A549 (cell line): ENCODE data around the gene ABLIM1. TPM values are rescaled to one million over a fixed set of nuclear protein-coding genes. Genes with fewer than 3 reads are reported as not detected.

Experiments used
- ATAC-seq, 2 experiments: fragments of 200-7000 bp in 1 of 2; fragments of >200 bp in 1 of 2; cut with Nextera tagmentation in 1 of 2; cut with Tn5 transposase in 1 of 2; 3 replicates each; pipeline versions ENCODE4 v1.8.0 to v1.9.1; 2018 to 2020; ENCODE audit warnings: mild to moderate bottlenecking in 1 of 2, moderate library complexity in 1 of 2
- CTCF ChIA-PET: fragments of 300-600 bp; sonication (Branson Sonifier 250); formaldehyde crosslinking; extraction: SDS; loops from one replicate; lab custom pipeline; 2021; ENCODE audit warnings: antibody characterized with exemption, inconsistent platforms; lab: Yijun Ruan, JAX
- POLR2A ChIA-PET: fragments of 350-600 bp; formaldehyde crosslinking; extraction: SDS; loops from one replicate; lab custom pipeline; 2021; ENCODE audit warnings: antibody characterized with exemption, inconsistent platforms; lab: Yijun Ruan, JAX
- DNase-seq, 2 experiments: peaks; one replicate each; pipeline versions ENCODE4 v3.0.0 to v3.0.0-alpha.2; 2011 to 2016; ENCODE audit warnings: low read depth in 1 of 2, low spot score in 1 of 2
- FAIRE-seq: peaks from 2 replicates; lab custom pipeline; 2011; peaks lifted over from hg19 to GRCh38; lab: Jason Lieb, UNC
- H3K27ac ChIP-seq, 2 experiments: fragments of >200 bp; sonication (Bioruptor Twin); formaldehyde crosslinking; 3 replicates each; pipeline ENCODE4 v1.5.1; 2016 to 2017
- H3K4me1 ChIP-seq: fragments of >200 bp; sonication (Bioruptor Twin); formaldehyde crosslinking; 3 replicates; pipeline ENCODE4 v1.6.1; 2016
- H3K4me2 ChIP-seq: fragments of >200 bp; sonication (Bioruptor Twin); formaldehyde crosslinking; 3 replicates; pipeline ENCODE4 v1.6.1; 2016
- H3K4me3 ChIP-seq: fragments of >200 bp; sonication (Bioruptor Twin); formaldehyde crosslinking; 3 replicates; pipeline ENCODE4 v1.5.1; 2016
- H3K9me3 ChIP-seq: fragments of >200 bp; sonication (Bioruptor Twin); formaldehyde crosslinking; 3 replicates; pipeline ENCODE4 v1.6.1; 2016
- BHLHE40 ChIP-seq: IDR thresholded peaks from 2 replicates; pipeline ENCODE4 v1.6.1; 2012; ENCODE audit warnings: low read depth, low read length, inconsistent platforms
- CBX2 ChIP-seq: fragments of 200-600 bp; sonication (generic); IDR thresholded peaks from 2 replicates; pipeline ENCODE4 v1.6.1; 2016; ENCODE audit warnings: low read depth, mild to moderate bottlenecking, borderline replicate concordance
- CBX8 ChIP-seq: fragments of 200-600 bp; sonication (generic); IDR thresholded peaks from 2 replicates; pipeline ENCODE4 v1.6.1; 2016
- CEBPB ChIP-seq, 2 experiments: fragments of >200 bp in 1 of 2; sonication (Bioruptor Twin) in 1 of 2; formaldehyde crosslinking in 1 of 2; IDR thresholded peaks; 2 replicates each; pipeline ENCODE4 v1.6.1; 2012 to 2016
- EHMT2 ChIP-seq: fragments of 200-600 bp; sonication (generic); IDR thresholded peaks from 2 replicates; pipeline ENCODE4 v1.6.1; 2016; ENCODE audit warnings: antibody characterized with exemption, low read depth, mild to moderate bottlenecking, moderate library complexity
- ESRRA ChIP-seq: fragments of 150-350 bp; IDR thresholded peaks from 2 replicates; pipeline ENCODE4 v1.6.1; 2014; ENCODE audit warnings: mild to moderate bottlenecking, low read length, borderline replicate concordance
- FOSL2 ChIP-seq, 2 experiments: fragments of 450-650 bp in 1 of 2; fragments of >200 bp in 1 of 2; sonication (Bioruptor Twin) in 1 of 2; formaldehyde crosslinking; IDR thresholded peaks; 2 replicates each; pipeline versions ENCODE4 v1.5.0 to v1.6.1; 2016 to 2020; ENCODE audit warnings: mild to moderate bottlenecking in 1 of 2, moderate library complexity in 1 of 2
- HEYL ChIP-seq: fragments of 250-450 bp; sonication (Bioruptor Pico); IDR thresholded peaks from 2 replicates; pipeline ENCODE4 v1.8.0; 2021; ENCODE audit warnings: mild to moderate bottlenecking, moderate library complexity
- HOXB13 ChIP-seq: fragments of 250-450 bp; sonication (Bioruptor Pico); IDR thresholded peaks from 2 replicates; pipeline ENCODE4 v1.5.0; 2020; ENCODE audit warnings: low read depth, mild to moderate bottlenecking, moderate library complexity
- HOXB5 ChIP-seq: fragments of 250-450 bp; sonication (Bioruptor Pico); IDR thresholded peaks from 2 replicates; pipeline ENCODE4 v1.5.0; 2020; ENCODE audit warnings: mild to moderate bottlenecking, moderate library complexity
- JUN ChIP-seq, 2 experiments: fragments of >200 bp; sonication (Bioruptor Twin); formaldehyde crosslinking; IDR thresholded peaks; 2 replicates in 1 of 2; 3 replicates in 1 of 2; pipeline ENCODE4 v1.6.1; 2016 to 2017
- KDM1A ChIP-seq: fragments of 200-600 bp; sonication (generic); IDR thresholded peaks from 2 replicates; pipeline ENCODE4 v1.6.1; 2016; ENCODE audit warnings: low read depth, mild to moderate bottlenecking
- MAFK ChIP-seq: fragments of 450-650 bp; IDR thresholded peaks from 2 replicates; pipeline ENCODE4 v1.6.1; 2014; ENCODE audit not compliant: partially characterized antibody
- NPAS2 ChIP-seq: fragments of 250-450 bp; sonication (Bioruptor Pico); IDR thresholded peaks from 2 replicates; pipeline ENCODE4 v1.8.0; 2022; ENCODE audit warnings: mild to moderate bottlenecking, moderate library complexity, borderline replicate concordance
- NR3C1 ChIP-seq: fragments of >200 bp; sonication (Bioruptor Twin); formaldehyde crosslinking; IDR thresholded peaks from 3 replicates; pipeline ENCODE4 v1.6.1; 2017
- PHF8 ChIP-seq: fragments of 200-600 bp; sonication (generic); IDR thresholded peaks from 2 replicates; pipeline ENCODE4 v1.6.1; 2016; ENCODE audit warnings: low read depth, mild to moderate bottlenecking, antibody characterized with exemption, moderate library complexity, borderline replicate concordance
- POLR2AphosphoS2 ChIP-seq: conservative IDR thresholded peaks from 2 replicates; pipeline ENCODE4 v1.6.1; 2012; ENCODE audit warnings: low read length, improper control_type of control experiment, inconsistent platforms
- SMC3 ChIP-seq: fragments of >200 bp; sonication (Bioruptor Twin); formaldehyde crosslinking; IDR thresholded peaks from 3 replicates; pipeline ENCODE4 v1.6.1; 2018; ENCODE audit warnings: inconsistent platforms
- SREBF2 ChIP-seq: fragments of 450-650 bp; IDR thresholded peaks from 2 replicates; pipeline ENCODE4 v1.6.1; 2014; ENCODE audit warnings: mild to moderate bottlenecking, moderate library complexity
- TP53 ChIP-seq: fragments of 250-450 bp; sonication (Bioruptor Pico); IDR thresholded peaks from 2 replicates; pipeline ENCODE4 v1.5.0; 2021; ENCODE audit warnings: mild to moderate bottlenecking, moderate library complexity
- ZFP36 ChIP-seq: fragments of 450-650 bp; IDR thresholded peaks from 2 replicates; pipeline ENCODE4 v1.6.1; 2014; ENCODE audit warnings: borderline replicate concordance; ENCODE audit not compliant: partially characterized antibody
- WGBS: methylation state at CpG from one replicate; pipeline ENCODE4 v1.1.6; 2017; ENCODE audit errors: missing lambda C conversion rate; 5-methylcytosine and 5-hydroxymethylcytosine counted together
- polyA minus RNA-seq: library from RNA; depleted of rRNA, polyadenylated mRNA; stranded (reverse); fragments of >200 nt; gene quantifications from 2 replicates; pipeline ENCODE4 v1.2.3, GENCODE V29; 2011; rRNA and poly(A)+ RNA removed
- polyA plus RNA-seq, 4 experiments: library from polyadenylated mRNA; depleted of rRNA in 3 of 4; stranded (reverse); fragments of >200 nt; fragmentation: RNase III in 1 of 4; extraction: RNeasy Plus Mini Kit Qiagen cat#74134 plus additional on column Dnase treatment in 1 of 4; gene quantifications; 2 replicates in 3 of 4; 3 replicates in 1 of 4; pipeline ENCODE4 v1.2.3, GENCODE V29; 2011 to 2017
- TF ChIP-seq, protein P1 (sequence below): IDR thresholded peaks from 2 replicates; pipeline ENCODE4 v1.6.1; 2012
- TF ChIP-seq, protein P2 (sequence below): fragments of 200-600 bp; sonication (generic); IDR thresholded peaks from 2 replicates; pipeline ENCODE4 v1.6.1; 2016; ENCODE audit warnings: antibody characterized with exemption, mild to moderate bottlenecking, moderate library complexity
- TF ChIP-seq, protein P3 (sequence below): fragments of >200 bp; sonication (Bioruptor Twin); formaldehyde crosslinking; IDR thresholded peaks from 3 replicates; pipeline ENCODE4 v1.5.1; 2016

Gene ABLIM1
- polyA plus RNA-seq (2011; rRNA removed) = 70.2 and 77.8 TPM in 2 replicates
- 11.6 and 14.7 TPM in 2 replicates for polyA plus RNA-seq (2012; cell fraction: cytosol; rRNA removed)
- 9.7 and 12.1 TPM in 2 replicates for polyA plus RNA-seq (2012; cell fraction: nucleus; rRNA removed)
- polyA plus RNA-seq (2017; fragmentation: RNase III; extraction: RNeasy Plus Mini Kit Qiagen cat#74134 plus additional on column Dnase treatment) = 21.4 to 23.2 TPM (median 22.0 TPM) in 3 replicates
- polyA minus RNA-seq = 114 and 167 TPM in 2 replicates

DNA sequence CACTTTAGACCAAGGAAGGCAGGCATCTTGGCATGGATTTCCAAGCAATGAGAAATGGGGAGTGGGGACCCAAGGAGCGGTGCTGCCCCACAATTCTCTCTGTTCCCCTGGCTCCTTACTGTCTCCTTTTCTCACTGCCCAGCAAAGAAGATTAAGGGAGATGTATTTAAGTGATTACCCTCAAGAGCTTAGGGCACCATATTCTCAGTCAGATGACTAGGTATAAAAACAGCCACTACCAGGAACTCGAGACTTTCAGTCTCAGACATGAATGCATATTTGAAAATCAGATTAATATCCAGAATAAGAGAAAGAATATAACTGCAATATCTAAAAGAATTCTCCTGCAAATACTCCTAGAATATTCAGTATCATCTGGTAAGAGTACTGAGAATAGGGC lies at the start of gene ABLIM1:
Gene ABLIM1, minus strand, starts transcription at position 101 of the 400 bp plus-strand sequence. Its CDS starts 75 bp downstream, at position 26.
- FAIRE-seq (no peak), ATAC-seq (no peak), DNase-seq (no peak)
- H3K4me2 ChIP-seq = no peak within 1 kb of the TSS
- TF ChIP-seq ZFP36 (no peak), HEYL (CRISPR knock-in tag) (no peak), HOXB5 (CRISPR knock-in tag) (no peak), BHLHE40 (no peak), JUN (IDR thresholded peaks at IDR 0.05) (no peak), ESRRA (no peak), NPAS2 (CRISPR knock-in tag) (no peak), NR3C1 (no peak), EHMT2 (no peak), POLR2AphosphoS2 (no peak), HOXB13 (CRISPR knock-in tag) (no peak), TP53 (CRISPR knock-in tag) (no peak), CBX2 (no peak)
- TF ChIP-seq, protein P1, sequence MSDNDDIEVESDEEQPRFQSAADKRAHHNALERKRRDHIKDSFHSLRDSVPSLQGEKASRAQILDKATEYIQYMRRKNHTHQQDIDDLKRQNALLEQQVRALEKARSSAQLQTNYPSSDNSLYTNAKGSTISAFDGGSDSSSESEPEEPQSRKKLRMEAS = no peak
- TF ChIP-seq, protein P2, sequence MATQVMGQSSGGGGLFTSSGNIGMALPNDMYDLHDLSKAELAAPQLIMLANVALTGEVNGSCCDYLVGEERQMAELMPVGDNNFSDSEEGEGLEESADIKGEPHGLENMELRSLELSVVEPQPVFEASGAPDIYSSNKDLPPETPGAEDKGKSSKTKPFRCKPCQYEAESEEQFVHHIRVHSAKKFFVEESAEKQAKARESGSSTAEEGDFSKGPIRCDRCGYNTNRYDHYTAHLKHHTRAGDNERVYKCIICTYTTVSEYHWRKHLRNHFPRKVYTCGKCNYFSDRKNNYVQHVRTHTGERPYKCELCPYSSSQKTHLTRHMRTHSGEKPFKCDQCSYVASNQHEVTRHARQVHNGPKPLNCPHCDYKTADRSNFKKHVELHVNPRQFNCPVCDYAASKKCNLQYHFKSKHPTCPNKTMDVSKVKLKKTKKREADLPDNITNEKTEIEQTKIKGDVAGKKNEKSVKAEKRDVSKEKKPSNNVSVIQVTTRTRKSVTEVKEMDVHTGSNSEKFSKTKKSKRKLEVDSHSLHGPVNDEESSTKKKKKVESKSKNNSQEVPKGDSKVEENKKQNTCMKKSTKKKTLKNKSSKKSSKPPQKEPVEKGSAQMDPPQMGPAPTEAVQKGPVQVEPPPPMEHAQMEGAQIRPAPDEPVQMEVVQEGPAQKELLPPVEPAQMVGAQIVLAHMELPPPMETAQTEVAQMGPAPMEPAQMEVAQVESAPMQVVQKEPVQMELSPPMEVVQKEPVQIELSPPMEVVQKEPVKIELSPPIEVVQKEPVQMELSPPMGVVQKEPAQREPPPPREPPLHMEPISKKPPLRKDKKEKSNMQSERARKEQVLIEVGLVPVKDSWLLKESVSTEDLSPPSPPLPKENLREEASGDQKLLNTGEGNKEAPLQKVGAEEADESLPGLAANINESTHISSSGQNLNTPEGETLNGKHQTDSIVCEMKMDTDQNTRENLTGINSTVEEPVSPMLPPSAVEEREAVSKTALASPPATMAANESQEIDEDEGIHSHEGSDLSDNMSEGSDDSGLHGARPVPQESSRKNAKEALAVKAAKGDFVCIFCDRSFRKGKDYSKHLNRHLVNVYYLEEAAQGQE = no peak
- H3K4me3 ChIP-seq = no peak within 1 kb of the TSS
- CTCF ChIA-PET = interaction anchor here (1.2 to 1.3 kb wide), 5 partner anchors 8 to 107 kb away, joined by 3 to 5 read pairs (median 3); no protein-coding TSS in a partner anchor
- H3K4me1 ChIP-seq = peaks cover 10% of the 10 kb centered on the region
- 52% methylated on average over 2 of the region's 2 CpGs for WGBS
- no peaks in the 10 kb centered on the region for H3K9me3 ChIP-seq
- POLR2A ChIA-PET = no interaction called here
- H3K27ac ChIP-seq = no peak within 1 kb of the TSS

DNA sequence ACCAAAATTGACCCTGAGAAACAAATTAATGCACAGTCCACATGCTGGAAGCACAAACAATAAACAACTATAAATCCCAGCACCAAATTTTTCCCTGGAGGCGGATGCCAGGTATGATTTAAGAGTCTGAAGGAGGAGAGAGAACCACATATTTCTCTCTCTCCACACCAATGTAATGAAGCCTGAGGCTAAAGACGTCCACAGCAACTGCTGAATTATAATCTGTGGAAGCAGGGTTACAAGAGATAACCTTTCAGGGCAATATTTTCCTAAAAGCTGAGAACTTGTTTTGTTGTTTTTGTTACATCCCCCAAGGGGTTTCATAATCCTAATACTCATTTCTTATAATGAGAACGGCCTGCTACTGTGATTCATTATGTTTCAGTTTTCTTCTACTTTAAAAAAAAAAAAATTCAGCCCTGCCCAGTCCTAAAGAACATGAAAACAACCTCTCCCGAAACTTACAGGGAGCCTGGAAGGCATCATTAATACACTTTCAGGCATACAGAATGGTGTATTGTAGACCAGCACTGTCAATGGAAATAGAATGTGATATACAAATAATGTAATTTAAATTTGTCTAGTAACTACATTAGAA lies 48.5 kb upstream of the ABLIM1 start:
- TF ChIP-seq NPAS2 (CRISPR knock-in tag) (no peak), FOSL2 (IDR thresholded peaks at IDR 0.05) (no peak), FOSL2 (CRISPR knock-in tag; IDR thresholded peaks at IDR 0.05) (no peak), KDM1A (no peak), MAFK (no peak), CBX2 (no peak)
- no peak for FAIRE-seq
- DNase-seq = no peak
- Histone ChIP-seq H3K9me3 (no peaks in the 10 kb centered on the region), H3K4me2 (no peak overlapping the region), H3K27ac (no peak overlapping the region), H3K4me3 (no peak overlapping the region), H3K4me1 (peaks cover 25% of the 10 kb centered on the region)
- ATAC-seq = no peak
- POLR2A ChIA-PET = no interaction called here
- WGBS = 72% methylated on average over 4 of the region's 4 CpGs
- CTCF ChIA-PET = no interaction called here

DNA sequence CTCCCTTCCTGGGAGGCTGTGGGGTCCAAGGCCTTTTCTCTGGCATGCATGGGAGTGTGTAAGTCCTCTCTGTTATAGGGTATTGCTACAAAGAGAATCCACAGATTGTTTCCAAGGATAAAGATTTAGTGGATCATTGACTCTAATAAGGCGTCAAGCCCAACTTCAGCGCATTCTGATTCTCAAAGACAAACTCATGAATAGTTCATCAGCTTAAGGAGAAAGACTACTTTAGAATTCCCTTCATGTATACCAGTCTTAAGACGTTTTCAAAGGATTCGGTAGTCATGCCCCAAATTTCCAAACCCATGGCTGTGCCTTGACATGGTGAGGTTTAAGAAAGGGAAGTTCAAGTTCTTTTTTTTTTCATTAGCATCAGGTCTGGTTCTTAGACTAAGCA lies 46.6 kb upstream of the ABLIM1 start:
- no peak overlapping the region for H3K27ac ChIP-seq
- H3K4me1 ChIP-seq = peaks cover 17% of the 10 kb centered on the region
- ChIA-PET POLR2A (no interaction called here), CTCF (interaction anchor here (0.7 to 4.3 kb wide), 21 partner anchors 8 to 233 kb away, joined by 3 to 37 read pairs (median 5); no protein-coding TSS in a partner anchor)
- WGBS = 85% methylated on average over 4 of the region's 4 CpGs
- no peaks in the 10 kb centered on the region for H3K9me3 ChIP-seq
- TF ChIP-seq CBX8 (no peak), CEBPB (IDR thresholded peaks at IDR 0.05) (no peak), ZFP36 (no peak), PHF8 (no peak), SMC3 (no peak), KDM1A (no peak), SREBF2 (no peak)
- TF ChIP-seq, protein P3, sequence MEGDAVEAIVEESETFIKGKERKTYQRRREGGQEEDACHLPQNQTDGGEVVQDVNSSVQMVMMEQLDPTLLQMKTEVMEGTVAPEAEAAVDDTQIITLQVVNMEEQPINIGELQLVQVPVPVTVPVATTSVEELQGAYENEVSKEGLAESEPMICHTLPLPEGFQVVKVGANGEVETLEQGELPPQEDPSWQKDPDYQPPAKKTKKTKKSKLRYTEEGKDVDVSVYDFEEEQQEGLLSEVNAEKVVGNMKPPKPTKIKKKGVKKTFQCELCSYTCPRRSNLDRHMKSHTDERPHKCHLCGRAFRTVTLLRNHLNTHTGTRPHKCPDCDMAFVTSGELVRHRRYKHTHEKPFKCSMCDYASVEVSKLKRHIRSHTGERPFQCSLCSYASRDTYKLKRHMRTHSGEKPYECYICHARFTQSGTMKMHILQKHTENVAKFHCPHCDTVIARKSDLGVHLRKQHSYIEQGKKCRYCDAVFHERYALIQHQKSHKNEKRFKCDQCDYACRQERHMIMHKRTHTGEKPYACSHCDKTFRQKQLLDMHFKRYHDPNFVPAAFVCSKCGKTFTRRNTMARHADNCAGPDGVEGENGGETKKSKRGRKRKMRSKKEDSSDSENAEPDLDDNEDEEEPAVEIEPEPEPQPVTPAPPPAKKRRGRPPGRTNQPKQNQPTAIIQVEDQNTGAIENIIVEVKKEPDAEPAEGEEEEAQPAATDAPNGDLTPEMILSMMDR = no peak
- FAIRE-seq = no peak
- H3K4me2 ChIP-seq = no peak overlapping the region
- no peak overlapping the region for H3K4me3 ChIP-seq
- no peak for DNase-seq
- no peak for ATAC-seq
